Stimulated activated CD4-positive, alpha-beta T cell treated with anti-CD3 and anti-CD28 coated beads, Interleukin-15, amount 100 ng/mL, for 1 hour (primary cell): ENCODE data around the gene FRRS1.
"Not testable (repeated sequence)": the region's sequence is repeated elsewhere in the genome, so short reads cannot be mapped to it uniquely, and the experiment has no call there.

ENCODE experiments used
- DNase-seq, 2 donors: peaks; one replicate each; pipeline ENCODE4 v3.0.0-alpha.2; 2020; ENCODE audit warnings: low read depth in 1 of 2, low spot score in 1 of 2

Gene FRRS1

DNA sequence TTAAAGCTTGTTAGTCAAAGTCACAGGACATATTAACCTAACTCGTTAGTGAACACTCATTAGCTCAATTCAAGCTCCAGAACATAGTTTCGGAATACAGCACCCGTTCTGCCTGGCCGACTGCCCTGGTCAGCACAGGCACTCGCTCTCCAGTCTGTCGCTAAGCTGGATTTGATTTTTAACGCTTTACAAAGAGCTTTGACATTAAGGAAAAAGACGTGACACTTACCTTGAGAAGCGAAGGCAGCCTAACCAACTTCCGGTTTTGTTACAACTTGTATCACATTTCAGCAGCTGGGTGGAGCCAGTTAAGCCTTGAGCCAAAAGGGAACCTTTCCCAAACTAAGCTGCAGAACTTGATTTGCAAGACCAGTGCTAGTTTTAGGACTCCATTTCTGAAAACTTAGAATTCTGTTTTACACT lies at the start of gene FRRS1:
Gene FRRS1 (minus strand): TSS at position 258 of the 423 bp plus-strand sequence. CDS start 17,867 bp downstream, outside the sequence.
- DNase-seq: no peak

GRCh38 chr1:99814373-99814900 lies 48.0 kb upstream of the FRRS1 start:
- no peak for DNase-seq

- DNase-seq: no peak
These were observed 45.3 kb upstream of the FRRS1 start for GRCh38 chr1:99811747-99812146.

DNA sequence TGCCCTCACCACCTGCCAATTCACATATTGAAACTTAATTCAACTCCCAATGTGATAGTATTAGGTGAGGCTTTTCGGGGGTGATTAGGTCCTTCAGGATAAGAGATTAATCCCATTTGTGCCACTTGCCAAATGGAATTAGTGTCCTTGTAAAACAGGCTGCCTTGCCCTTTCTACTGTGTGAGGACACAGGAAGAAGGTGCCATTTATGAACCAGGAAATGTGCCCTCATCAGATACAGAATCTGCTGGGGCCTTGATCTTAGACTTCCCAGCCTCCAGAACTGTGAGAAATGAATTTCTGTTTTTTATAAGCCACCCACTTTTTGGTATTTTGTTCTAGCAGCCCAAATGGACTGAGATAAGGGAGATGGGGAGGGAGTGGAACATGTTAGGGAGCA lies 44.6 kb upstream of the FRRS1 start:
- no peak for DNase-seq

DNA sequence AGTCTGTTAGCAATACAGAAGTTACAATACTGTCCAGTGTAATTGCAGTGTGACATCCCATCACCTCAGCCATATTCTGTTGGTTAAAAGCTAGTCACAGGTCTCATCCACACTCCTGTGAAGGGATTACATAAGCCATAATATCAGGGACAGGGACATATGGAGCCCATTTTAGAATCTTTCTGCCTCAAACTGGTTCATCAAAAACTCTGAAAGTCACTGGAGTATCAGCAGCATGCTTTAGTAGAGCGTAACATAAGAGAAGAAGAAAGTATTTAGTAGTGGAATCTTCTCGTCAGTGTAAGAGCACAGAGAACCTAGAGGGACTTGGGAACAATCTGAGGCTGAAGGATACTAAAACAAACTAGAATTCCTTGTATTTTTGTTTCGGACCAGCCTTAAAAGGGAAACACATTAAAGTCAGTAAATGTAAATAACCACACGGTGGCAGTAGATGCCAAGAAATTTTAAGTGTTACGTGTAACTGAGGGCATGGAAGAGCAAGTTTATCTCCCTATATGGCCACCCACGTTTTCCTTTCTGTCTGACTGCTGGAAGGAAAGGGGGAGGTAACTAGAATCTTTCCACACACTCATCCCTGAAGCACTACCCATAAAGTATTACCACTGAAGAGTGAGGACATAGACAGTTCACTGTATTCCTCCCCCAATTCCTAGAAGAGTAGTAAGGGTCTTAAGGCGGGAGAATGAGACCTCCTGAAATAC lies 42.1 kb upstream of the FRRS1 start:
- DNase-seq: no peak

GRCh38 chr1:99806882-99807281 lies 40.4 kb upstream of the FRRS1 start:
- DNase-seq: no peak

DNA sequence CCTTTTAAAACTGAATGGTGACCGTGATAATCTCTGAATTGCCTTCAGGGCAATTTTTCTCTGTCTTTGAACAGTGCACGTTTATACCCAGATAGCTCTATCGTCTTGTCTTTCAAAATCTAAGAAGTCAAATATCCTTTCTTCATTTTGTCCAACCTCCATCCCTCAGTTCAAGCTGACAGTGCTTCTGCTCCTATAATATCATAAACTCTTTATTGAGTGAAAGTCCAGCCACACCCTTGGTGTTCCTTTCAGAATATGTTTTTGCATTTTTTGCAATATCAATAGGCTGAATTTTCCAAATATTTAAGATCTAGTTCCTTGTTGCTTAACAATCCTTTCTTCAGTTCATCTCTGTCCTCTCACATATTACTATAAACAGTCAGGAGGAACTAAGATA lies 35.1 kb upstream of the FRRS1 start:
- DNase-seq: no peak

- DNase-seq: not testable (repeated sequence)
These were observed 27.4 kb upstream of the FRRS1 start for GRCh38 chr1:99793861-99794260.

DNA sequence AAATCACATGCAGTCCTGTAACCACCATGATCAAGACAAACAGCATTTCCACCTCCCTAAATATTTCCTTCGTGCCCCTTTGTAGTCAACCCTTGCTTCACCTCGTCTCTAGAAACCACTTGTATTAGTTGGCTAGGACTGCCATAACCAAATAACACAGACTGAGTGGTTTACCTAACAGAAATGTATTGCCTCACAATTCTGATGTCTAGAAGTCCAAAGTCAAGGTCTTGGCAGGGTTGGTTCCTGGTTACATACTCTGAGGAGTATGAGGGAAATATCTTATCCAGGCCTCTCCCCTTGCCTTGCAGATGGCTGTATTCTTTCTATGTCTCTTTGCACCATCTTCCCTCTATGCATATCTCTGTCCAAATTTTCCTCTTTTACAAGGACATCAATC lies 23.3 kb upstream of the FRRS1 start:
- DNase-seq: no peak

DNA sequence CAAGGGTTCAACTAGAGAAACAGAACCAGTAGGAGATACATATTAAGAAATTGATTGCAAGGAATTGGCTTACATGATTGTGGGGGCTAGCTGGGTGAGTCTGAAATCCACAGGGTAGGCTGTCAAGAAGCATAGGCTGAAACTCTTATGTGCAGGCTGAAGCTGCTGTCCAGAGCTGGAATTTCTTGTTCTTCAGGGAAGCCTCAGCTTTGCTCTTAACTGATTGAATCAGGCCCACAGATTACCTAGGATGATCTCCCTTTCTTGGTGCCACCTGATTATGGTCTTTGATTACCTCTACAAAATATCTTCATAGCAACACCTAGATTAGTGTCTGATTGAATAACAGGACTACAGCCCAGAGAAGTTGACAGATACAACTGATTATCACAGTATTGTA lies 22.5 kb upstream of the FRRS1 start:
- no peak for DNase-seq

- no peak for DNase-seq
These were observed 20.5 kb upstream of the FRRS1 start for GRCh38 chr1:99786751-99787501.

DNA sequence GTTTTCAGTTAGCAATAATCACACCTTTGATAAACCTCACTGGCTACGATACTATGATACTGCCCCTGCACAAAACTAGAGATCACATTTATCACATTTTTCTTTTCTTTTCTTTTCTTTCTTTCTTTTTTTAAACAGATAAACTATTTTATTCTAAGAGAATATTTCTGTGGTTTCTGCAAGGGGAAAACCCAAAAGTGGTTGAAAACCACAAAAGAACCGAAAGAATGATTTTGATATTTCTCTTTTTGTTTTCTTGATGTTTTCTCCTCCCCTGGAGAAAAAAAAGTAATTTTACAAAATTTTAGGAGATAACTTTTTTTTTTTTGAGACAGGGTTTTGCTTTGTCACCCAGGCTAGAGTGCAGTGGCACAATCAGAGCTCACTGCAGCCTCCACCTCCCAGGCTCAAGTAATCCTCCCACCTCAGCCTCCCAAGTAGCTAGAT lies 18.4 kb upstream of the FRRS1 start:
- no peak for DNase-seq

DNA sequence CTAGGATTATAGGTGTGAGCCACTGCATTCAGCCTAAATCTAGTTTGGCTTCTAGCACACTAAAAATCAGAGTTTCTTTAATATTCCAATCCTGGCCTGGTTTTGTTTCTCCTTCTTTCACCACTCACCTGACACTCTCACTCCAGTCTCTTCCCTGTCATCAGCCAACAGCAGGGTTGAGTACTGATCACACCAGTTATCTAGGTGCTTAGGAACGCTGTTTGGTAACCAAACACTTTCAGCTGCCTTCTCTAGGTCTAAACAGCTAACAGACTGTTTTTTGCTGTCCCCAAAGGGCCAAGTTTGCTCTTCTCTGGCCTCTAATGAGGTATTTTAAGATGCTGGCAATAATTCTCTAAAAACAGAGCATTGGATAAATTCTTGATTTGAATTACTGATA lies 17.7 kb upstream of the FRRS1 start:
- no peak for DNase-seq

DNA sequence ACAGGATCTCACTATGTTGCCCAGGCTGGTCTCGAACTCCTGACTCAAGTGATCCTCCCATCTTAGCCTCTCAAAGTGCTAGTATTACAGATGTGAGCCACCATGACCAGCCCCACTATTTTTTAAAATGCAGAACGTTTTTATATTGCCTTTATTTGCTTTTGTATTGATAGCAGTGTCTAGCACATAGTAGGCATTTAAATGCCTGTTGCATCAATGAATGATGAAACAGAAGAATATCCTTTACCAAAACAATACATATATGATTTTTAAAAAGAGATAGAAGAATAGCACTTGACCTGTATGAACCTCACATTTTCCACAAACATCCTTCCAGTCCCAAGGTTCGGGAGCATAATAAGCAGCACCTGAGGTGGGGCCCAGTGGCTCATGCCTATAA lies 16.5 kb upstream of the FRRS1 start:
- DNase-seq: no peak

- no peak for DNase-seq
These were observed 16.0 kb upstream of the FRRS1 start for GRCh38 chr1:99782397-99782796.

GRCh38 chr1:99781798-99782197 lies 15.4 kb upstream of the FRRS1 start:
- no peak for DNase-seq

DNA sequence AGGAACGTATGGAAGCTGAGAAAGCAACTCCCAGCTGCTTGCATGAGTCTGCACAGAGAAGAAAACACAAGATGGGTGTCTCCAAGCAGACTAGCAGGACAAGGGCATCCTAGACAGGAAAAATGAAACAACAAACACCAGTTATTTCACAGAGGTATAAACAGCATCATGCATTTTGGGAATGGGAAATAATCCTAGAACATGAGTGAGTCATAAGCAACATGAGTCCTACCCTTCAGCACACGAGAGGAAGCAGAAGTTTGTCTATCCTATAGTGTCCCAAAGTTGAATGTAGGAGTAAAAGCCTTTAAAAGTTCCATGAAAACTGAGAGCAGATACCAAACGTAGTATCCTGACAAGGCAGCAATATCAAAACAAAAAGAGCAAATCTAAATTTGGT lies 11.3 kb upstream of the FRRS1 start:
- DNase-seq: no peak

DNA sequence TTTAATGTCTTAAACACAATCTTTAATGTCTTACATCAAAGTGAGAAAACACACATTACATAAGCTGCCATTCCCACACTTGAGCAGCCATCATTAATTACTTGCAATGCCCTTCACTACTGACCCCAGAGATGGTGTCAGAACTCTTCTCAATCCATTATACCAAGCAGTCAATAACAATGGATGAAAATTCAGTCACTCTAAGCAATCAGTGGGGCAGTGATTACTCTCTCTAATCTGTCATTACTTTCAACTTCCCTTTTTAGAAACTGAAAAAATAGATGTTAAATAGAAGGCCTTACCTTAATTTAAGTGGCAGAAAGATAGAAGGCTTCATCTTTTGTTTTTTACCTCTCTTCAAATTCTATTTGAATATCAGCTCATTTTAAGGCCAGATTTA lies 9.7 kb upstream of the FRRS1 start:
- DNase-seq: no peak

- no peak for DNase-seq
These were observed 6.4 kb upstream of the FRRS1 start for GRCh38 chr1:99772809-99773208.

GRCh38 chr1:99771513-99771918 lies 5.1 kb upstream of the FRRS1 start:
- no peak for DNase-seq

- DNase-seq: no peak
These were observed 2.2 kb upstream of the FRRS1 start for GRCh38 chr1:99768524-99769245.

DNA sequence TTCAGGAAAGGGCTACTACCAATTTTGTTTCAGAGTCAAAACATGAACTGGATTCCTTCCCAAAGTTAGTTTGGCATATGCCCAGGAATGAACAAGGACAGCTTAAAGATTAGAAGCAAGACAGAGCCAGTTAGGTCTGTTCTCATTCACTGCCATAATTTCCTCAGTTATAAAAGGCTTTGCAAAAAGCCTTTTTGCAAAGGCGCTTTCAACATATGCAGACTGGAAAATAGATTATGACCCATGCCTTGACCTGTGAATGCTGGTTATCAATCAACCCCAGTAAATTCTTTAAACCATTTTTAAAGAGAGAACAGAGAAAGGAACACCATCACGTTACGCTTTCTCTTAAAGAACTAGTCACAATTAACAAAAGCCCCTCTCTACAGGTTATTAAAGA lies 1.7 kb upstream of the FRRS1 start:
- no peak for DNase-seq
